ENCODE results near the gene HHATL.
A peak's percentile ranks its signal among the peaks of the same experiment; 100 is the strongest.

Gene HHATL

GRCh38 chr3:42749753-42750231, 47.2 kb upstream of the HHATL start:
- no peak for DNase-seq
- H3K4me3 ChIP-seq (ENCODE audit: low read length) = no peak overlapping the region
- H3K9me2 ChIP-seq (replicated peaks; ENCODE audit: insufficient read depth, low read length) = no peaks in the 10 kb centered on the region
- no peaks in the 10 kb centered on the region for H3K36me3 ChIP-seq (replicated peaks; ENCODE audit: insufficient read depth, low read length)
- no peaks in the 10 kb centered on the region for H3K4me1 ChIP-seq (ENCODE audit: low read length)
- no peaks in the 10 kb centered on the region for H3F3A ChIP-seq (ENCODE audit: insufficient read depth, low read length)
- no peak overlapping the region for H2AFZ ChIP-seq (ENCODE audit: low read length)
- H3K27me3 ChIP-seq (replicated peaks; ENCODE audit: insufficient read depth, low read length) = no peaks in the 10 kb centered on the region
- no peak overlapping the region for H3K27ac ChIP-seq (ENCODE audit: low read length)
- no peaks in the 10 kb centered on the region for H3K9me3 ChIP-seq (replicated peaks; ENCODE audit: insufficient read depth, low read length)
- H3K4me2 ChIP-seq (ENCODE audit: low read depth, low read length) = no peak overlapping the region
- H3K79me2 ChIP-seq (ENCODE audit: low read length) = no peaks in the 10 kb centered on the region
- no peak overlapping the region for H3K9ac ChIP-seq (ENCODE audit: low read length)
- H4K20me1 ChIP-seq (ENCODE audit: insufficient read depth, low read length) = no peaks in the 10 kb centered on the region
- peak; percentile 52 for TF ChIP-seq CTCF (IDR thresholded peaks at IDR 0.05; ENCODE audit: low read length)
- TF ChIP-seq EZH2phosphoT487 (IDR thresholded peaks at IDR 0.05; ENCODE audit: low read length) = no peak
- no peak for TF ChIP-seq EZH2 (optimal IDR thresholded peaks at IDR 0.05; ENCODE audit: low read depth, low read length)

GRCh38 chr3:42749025-42749752, 46.6 kb upstream of the HHATL start:
- H3K4me1 ChIP-seq (ENCODE audit: low read length) = no peaks in the 10 kb centered on the region
- DNase-seq = no peak

GRCh38 chr3:42747581-42747980, 45.0 kb upstream of the HHATL start:
- Histone ChIP-seq H3K9me3 (replicated peaks; ENCODE audit: insufficient read depth, low read length) (no peaks in the 10 kb centered on the region), H3K27ac (ENCODE audit: low read length) (no peak overlapping the region), H4K20me1 (ENCODE audit: insufficient read depth, low read length) (no peaks in the 10 kb centered on the region), H3K4me3 (ENCODE audit: low read length) (no peak overlapping the region), H3K9ac (ENCODE audit: low read length) (no peak overlapping the region), H3F3A (ENCODE audit: insufficient read depth, low read length) (no peaks in the 10 kb centered on the region), H3K4me2 (ENCODE audit: low read depth, low read length) (no peak overlapping the region), H2AFZ (ENCODE audit: low read length) (no peak overlapping the region), H3K79me2 (ENCODE audit: low read length) (no peaks in the 10 kb centered on the region), H3K4me1 (ENCODE audit: low read length) (no peaks in the 10 kb centered on the region), H3K36me3 (replicated peaks; ENCODE audit: insufficient read depth, low read length) (no peaks in the 10 kb centered on the region), H3K9me2 (replicated peaks; ENCODE audit: insufficient read depth, low read length) (no peaks in the 10 kb centered on the region), H3K27me3 (replicated peaks; ENCODE audit: insufficient read depth, low read length) (no peaks in the 10 kb centered on the region)
- DNase-seq = no peak
- TF ChIP-seq EZH2 (optimal IDR thresholded peaks at IDR 0.05; ENCODE audit: low read depth, low read length) (no peak), CTCF (IDR thresholded peaks at IDR 0.05; ENCODE audit: low read length) (no peak), EZH2phosphoT487 (IDR thresholded peaks at IDR 0.05; ENCODE audit: low read length) (no peak)

More at GRCh38 chr3:42749025-42749752, 46.6 kb upstream of the HHATL start:
- Histone ChIP-seq H3K79me2 (ENCODE audit: low read length) (no peaks in the 10 kb centered on the region), H3K27ac (ENCODE audit: low read length) (no peak overlapping the region), H4K20me1 (ENCODE audit: insufficient read depth, low read length) (no peaks in the 10 kb centered on the region), H3K9me3 (replicated peaks; ENCODE audit: insufficient read depth, low read length) (no peaks in the 10 kb centered on the region), H3K4me2 (ENCODE audit: low read depth, low read length) (no peak overlapping the region), H2AFZ (ENCODE audit: low read length) (no peak overlapping the region), H3K36me3 (replicated peaks; ENCODE audit: insufficient read depth, low read length) (no peaks in the 10 kb centered on the region), H3K9ac (ENCODE audit: low read length) (no peak overlapping the region), H3F3A (ENCODE audit: insufficient read depth, low read length) (no peaks in the 10 kb centered on the region), H3K9me2 (replicated peaks; ENCODE audit: insufficient read depth, low read length) (no peaks in the 10 kb centered on the region), H3K4me3 (ENCODE audit: low read length) (no peak overlapping the region), H3K27me3 (replicated peaks; ENCODE audit: insufficient read depth, low read length) (no peaks in the 10 kb centered on the region)
- TF ChIP-seq EZH2 (optimal IDR thresholded peaks at IDR 0.05; ENCODE audit: low read depth, low read length) (no peak), EZH2phosphoT487 (IDR thresholded peaks at IDR 0.05; ENCODE audit: low read length) (no peak), CTCF (IDR thresholded peaks at IDR 0.05; ENCODE audit: low read length) (no peak)
